A549 (cell line): ENCODE measurements around the gene CHN1. TPM values are rescaled to one million over a fixed set of nuclear protein-coding genes. Genes with fewer than 3 reads are reported as not detected.

Experiments
- ATAC-seq, 2 experiments: fragments of 200-7000 bp in 1 of 2; fragments of >200 bp in 1 of 2; cut with Nextera tagmentation in 1 of 2; cut with Tn5 transposase in 1 of 2; 3 replicates each; pipeline versions ENCODE4 v1.8.0 to v1.9.1; 2018 to 2020; ENCODE audit warnings: mild to moderate bottlenecking in 1 of 2, moderate library complexity in 1 of 2
- CTCF ChIA-PET: fragments of 300-600 bp; sonication (Branson Sonifier 250); formaldehyde crosslinking; extraction: SDS; loops from one replicate; lab custom pipeline; 2021; ENCODE audit warnings: antibody characterized with exemption, inconsistent platforms; lab: Yijun Ruan, JAX
- POLR2A ChIA-PET: fragments of 350-600 bp; formaldehyde crosslinking; extraction: SDS; loops from one replicate; lab custom pipeline; 2021; ENCODE audit warnings: antibody characterized with exemption, inconsistent platforms; lab: Yijun Ruan, JAX
- DNase-seq, 2 experiments: peaks; one replicate each; pipeline versions ENCODE4 v3.0.0 to v3.0.0-alpha.2; 2011 to 2016; ENCODE audit warnings: low read depth in 1 of 2, low spot score in 1 of 2
- FAIRE-seq: peaks from 2 replicates; lab custom pipeline; 2011; peaks lifted over from hg19 to GRCh38; lab: Jason Lieb, UNC
- H3K27ac ChIP-seq, 2 experiments: fragments of >200 bp; sonication (Bioruptor Twin); formaldehyde crosslinking; 3 replicates each; pipeline ENCODE4 v1.5.1; 2016 to 2017
- H3K4me1 ChIP-seq: fragments of >200 bp; sonication (Bioruptor Twin); formaldehyde crosslinking; 3 replicates; pipeline ENCODE4 v1.6.1; 2016
- H3K4me2 ChIP-seq: fragments of >200 bp; sonication (Bioruptor Twin); formaldehyde crosslinking; 3 replicates; pipeline ENCODE4 v1.6.1; 2016
- H3K4me3 ChIP-seq: fragments of >200 bp; sonication (Bioruptor Twin); formaldehyde crosslinking; 3 replicates; pipeline ENCODE4 v1.5.1; 2016
- H3K9me3 ChIP-seq: fragments of >200 bp; sonication (Bioruptor Twin); formaldehyde crosslinking; 3 replicates; pipeline ENCODE4 v1.6.1; 2016
- BHLHE40 ChIP-seq: IDR thresholded peaks from 2 replicates; pipeline ENCODE4 v1.6.1; 2012; ENCODE audit warnings: low read depth, low read length, inconsistent platforms
- CBX2 ChIP-seq: fragments of 200-600 bp; sonication (generic); IDR thresholded peaks from 2 replicates; pipeline ENCODE4 v1.6.1; 2016; ENCODE audit warnings: low read depth, mild to moderate bottlenecking, borderline replicate concordance
- CEBPB ChIP-seq, 2 experiments: fragments of >200 bp in 1 of 2; sonication (Bioruptor Twin) in 1 of 2; formaldehyde crosslinking in 1 of 2; IDR thresholded peaks; 2 replicates each; pipeline ENCODE4 v1.6.1; 2012 to 2016
- CHD2 ChIP-seq: fragments of 150-350 bp; IDR thresholded peaks from 2 replicates; pipeline ENCODE4 v1.6.1; 2014; ENCODE audit warnings: low read length; ENCODE audit not compliant: partially characterized antibody
- EHMT2 ChIP-seq: fragments of 200-600 bp; sonication (generic); IDR thresholded peaks from 2 replicates; pipeline ENCODE4 v1.6.1; 2016; ENCODE audit warnings: antibody characterized with exemption, low read depth, mild to moderate bottlenecking, moderate library complexity
- FOSB ChIP-seq: fragments of 250-450 bp; sonication (Bioruptor Pico); IDR thresholded peaks from 2 replicates; pipeline ENCODE4 v1.5.0; 2020; ENCODE audit warnings: mild to moderate bottlenecking, moderate library complexity
- FOSL2 ChIP-seq, 2 experiments: fragments of 450-650 bp in 1 of 2; fragments of >200 bp in 1 of 2; sonication (Bioruptor Twin) in 1 of 2; formaldehyde crosslinking; IDR thresholded peaks; 2 replicates each; pipeline versions ENCODE4 v1.5.0 to v1.6.1; 2016 to 2020; ENCODE audit warnings: mild to moderate bottlenecking in 1 of 2, moderate library complexity in 1 of 2
- HOXA7 ChIP-seq: fragments of 250-450 bp; sonication (Bioruptor Pico); IDR thresholded peaks from 2 replicates; pipeline ENCODE4 v1.5.0; 2020; ENCODE audit warnings: mild to moderate bottlenecking, moderate library complexity
- HOXB5 ChIP-seq: fragments of 250-450 bp; sonication (Bioruptor Pico); IDR thresholded peaks from 2 replicates; pipeline ENCODE4 v1.5.0; 2020; ENCODE audit warnings: mild to moderate bottlenecking, moderate library complexity
- JUNB ChIP-seq: fragments of >200 bp; sonication (Bioruptor Twin); formaldehyde crosslinking; IDR thresholded peaks from 2 replicates; pipeline ENCODE4 v1.6.1; 2016
- MYC ChIP-seq: IDR thresholded peaks from 2 replicates; pipeline ENCODE4 v1.6.1; 2012; ENCODE audit warnings: mild to moderate bottlenecking, inconsistent platforms, low read length, improper control_type of control experiment, borderline replicate concordance
- NPAS2 ChIP-seq: fragments of 250-450 bp; sonication (Bioruptor Pico); IDR thresholded peaks from 2 replicates; pipeline ENCODE4 v1.8.0; 2022; ENCODE audit warnings: mild to moderate bottlenecking, moderate library complexity, borderline replicate concordance
- PHF8 ChIP-seq: fragments of 200-600 bp; sonication (generic); IDR thresholded peaks from 2 replicates; pipeline ENCODE4 v1.6.1; 2016; ENCODE audit warnings: low read depth, mild to moderate bottlenecking, antibody characterized with exemption, moderate library complexity, borderline replicate concordance
- POLR2AphosphoS2 ChIP-seq: conservative IDR thresholded peaks from 2 replicates; pipeline ENCODE4 v1.6.1; 2012; ENCODE audit warnings: low read length, improper control_type of control experiment, inconsistent platforms
- RCOR1 ChIP-seq: fragments of 150-350 bp; IDR thresholded peaks from 2 replicates; pipeline ENCODE4 v1.6.1; 2014; ENCODE audit warnings: antibody characterized with exemption, low read length, low read depth
- RNF2 ChIP-seq: fragments of 200-600 bp; sonication (generic); IDR thresholded peaks from 2 replicates; pipeline ENCODE4 v1.6.1; 2016; ENCODE audit warnings: low read depth, mild to moderate bottlenecking, antibody characterized with exemption, moderate library complexity, borderline replicate concordance
- ZFP36 ChIP-seq: fragments of 450-650 bp; IDR thresholded peaks from 2 replicates; pipeline ENCODE4 v1.6.1; 2014; ENCODE audit warnings: borderline replicate concordance; ENCODE audit not compliant: partially characterized antibody
- ZNF302 ChIP-seq: fragments of 250-450 bp; sonication (Bioruptor Pico); IDR thresholded peaks from 2 replicates; pipeline ENCODE4 v1.9.0; 2021; ENCODE audit warnings: inconsistent platforms, mild to moderate bottlenecking, moderate library complexity
- ZSCAN20 ChIP-seq: fragments of 250-450 bp; sonication (Bioruptor Pico); IDR thresholded peaks from 2 replicates; pipeline ENCODE4 v1.8.0; 2022; ENCODE audit warnings: mild to moderate bottlenecking, moderate library complexity
- WGBS: methylation state at CpG from one replicate; pipeline ENCODE4 v1.1.6; 2017; ENCODE audit errors: missing lambda C conversion rate; 5-methylcytosine and 5-hydroxymethylcytosine counted together
- polyA plus RNA-seq, 4 experiments: library from polyadenylated mRNA; depleted of rRNA in 3 of 4; stranded (reverse); fragments of >200 nt; fragmentation: RNase III in 1 of 4; extraction: RNeasy Plus Mini Kit Qiagen cat#74134 plus additional on column Dnase treatment in 1 of 4; gene quantifications; 2 replicates in 3 of 4; 3 replicates in 1 of 4; pipeline ENCODE4 v1.2.3, GENCODE V29; 2011 to 2017
- TF ChIP-seq, protein P1 (sequence below): IDR thresholded peaks from 2 replicates; pipeline ENCODE4 v1.6.1; 2012
- TF ChIP-seq, protein P2 (sequence below): fragments of 250-450 bp; sonication (Bioruptor Pico); IDR thresholded peaks from 2 replicates; pipeline ENCODE4 v1.5.0; 2021; ENCODE audit warnings: mild to moderate bottlenecking, moderate library complexity, borderline replicate concordance
- TF ChIP-seq, protein P3 (sequence below): fragments of 150-350 bp; IDR thresholded peaks from 2 replicates; pipeline ENCODE4 v1.6.1; 2014; ENCODE audit warnings: low read depth, mild to moderate bottlenecking, low read length
- TF ChIP-seq, protein P4 (sequence below): IDR thresholded peaks from 2 replicates; pipeline ENCODE4 v1.6.1; 2012
- TF ChIP-seq, protein P5 (sequence below): IDR thresholded peaks from 2 replicates; pipeline ENCODE4 v1.6.1; 2012; ENCODE audit warnings: low read depth, borderline replicate concordance
- TF ChIP-seq, protein P6 (sequence below): fragments of >200 bp; sonication (Bioruptor Twin); formaldehyde crosslinking; IDR thresholded peaks from 2 replicates; pipeline ENCODE4 v1.6.1; 2016

CHN1 gene
- polyA plus RNA-seq, 2 of the 4 experiments (the other 2 are of a cell fraction) = 20.9 to 46.6 TPM

DNA sequence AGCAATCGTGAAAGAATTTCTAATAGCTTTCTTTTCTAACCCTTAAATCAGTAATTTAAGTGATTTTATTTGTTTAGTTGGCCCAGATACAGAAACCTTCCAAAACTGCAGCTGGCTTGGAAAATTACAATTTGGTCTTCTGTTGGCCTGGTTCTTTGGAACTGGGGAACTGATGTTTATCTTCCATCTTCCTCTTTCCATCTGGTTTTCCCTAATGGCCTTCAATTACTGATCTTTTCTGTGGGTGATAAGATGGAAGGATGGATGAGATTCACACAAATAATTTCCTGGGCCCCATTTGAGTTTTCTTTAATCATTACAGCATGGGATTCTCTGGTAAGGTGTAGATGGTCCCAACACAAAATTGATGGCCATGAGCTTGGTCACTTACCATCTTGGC, 134.4 kb downstream of the CHN1 start:
- Histone ChIP-seq H3K27ac (no peak overlapping the region), H3K4me1 (no peaks in the 10 kb centered on the region), H3K9me3 (no peaks in the 10 kb centered on the region), H3K4me2 (no peak overlapping the region), H3K4me3 (no peak overlapping the region)
- ChIA-PET POLR2A (no interaction called here), CTCF (no interaction called here)
- TF ChIP-seq CBX2 = no peak
- TF ChIP-seq, protein P1, sequence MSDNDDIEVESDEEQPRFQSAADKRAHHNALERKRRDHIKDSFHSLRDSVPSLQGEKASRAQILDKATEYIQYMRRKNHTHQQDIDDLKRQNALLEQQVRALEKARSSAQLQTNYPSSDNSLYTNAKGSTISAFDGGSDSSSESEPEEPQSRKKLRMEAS = no peak
- no peak for TF ChIP-seq FOSL2 (IDR thresholded peaks at IDR 0.05)
- no peak for TF ChIP-seq FOSL2 (CRISPR knock-in tag; IDR thresholded peaks at IDR 0.05)
- no peak for TF ChIP-seq PHF8
- no peak for TF ChIP-seq ZSCAN20
- TF ChIP-seq RNF2 = no peak
- no peak for TF ChIP-seq EHMT2
- no peak for TF ChIP-seq ZNF302
- WGBS = 79% methylated on average over 1 of the region's 1 CpG
- DNase-seq (no peak), FAIRE-seq (no peak), ATAC-seq (no peak)

DNA sequence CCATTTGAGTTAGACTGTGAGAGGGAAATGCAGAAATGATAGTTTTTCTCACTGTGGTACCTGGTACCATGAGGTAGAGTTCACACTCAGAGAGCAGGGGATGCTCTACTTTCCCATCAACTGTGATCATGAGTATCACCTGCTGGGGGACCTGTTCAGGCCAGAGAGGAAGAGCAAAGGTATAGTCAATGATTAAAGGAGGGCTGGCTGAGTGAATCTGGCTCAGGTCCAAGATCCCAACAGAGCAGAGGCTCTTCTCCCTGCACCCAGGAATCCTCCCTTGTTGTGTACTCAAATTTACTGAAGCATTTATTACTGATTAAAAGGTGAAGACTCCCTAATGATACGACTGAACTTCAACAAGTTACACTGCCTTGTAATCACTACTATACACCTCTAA, 136.3 kb downstream of the CHN1 start:
- no peak for FAIRE-seq
- DNase-seq = no peak
- Histone ChIP-seq H3K9me3 (no peaks in the 10 kb centered on the region), H3K4me1 (no peaks in the 10 kb centered on the region), H3K4me3 (no peak overlapping the region), H3K27ac (no peak overlapping the region), H3K4me2 (no peak overlapping the region)
- ChIA-PET CTCF (no interaction called here), POLR2A (no interaction called here)
- 72% methylated on average over 1 of the region's 1 CpG for WGBS
- no peak for ATAC-seq
- TF ChIP-seq, protein P2, sequence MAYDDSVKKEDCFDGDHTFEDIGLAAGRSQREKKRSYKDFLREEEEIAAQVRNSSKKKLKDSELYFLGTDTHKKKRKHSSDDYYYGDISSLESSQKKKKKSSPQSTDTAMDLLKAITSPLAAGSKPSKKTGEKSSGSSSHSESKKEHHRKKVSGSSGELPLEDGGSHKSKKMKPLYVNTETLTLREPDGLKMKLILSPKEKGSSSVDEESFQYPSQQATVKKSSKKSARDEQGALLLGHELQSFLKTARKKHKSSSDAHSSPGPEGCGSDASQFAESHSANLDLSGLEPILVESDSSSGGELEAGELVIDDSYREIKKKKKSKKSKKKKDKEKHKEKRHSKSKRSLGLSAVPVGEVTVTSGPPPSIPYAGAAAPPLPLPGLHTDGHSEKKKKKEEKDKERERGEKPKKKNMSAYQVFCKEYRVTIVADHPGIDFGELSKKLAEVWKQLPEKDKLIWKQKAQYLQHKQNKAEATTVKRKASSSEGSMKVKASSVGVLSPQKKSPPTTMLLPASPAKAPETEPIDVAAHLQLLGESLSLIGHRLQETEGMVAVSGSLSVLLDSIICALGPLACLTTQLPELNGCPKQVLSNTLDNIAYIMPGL (CRISPR knock-in tag) = no peak
- TF ChIP-seq, protein P1 = no peak
- TF ChIP-seq NPAS2 (CRISPR knock-in tag) (no peak), MYC (no peak), HOXA7 (CRISPR knock-in tag) (no peak), RCOR1 (no peak), CHD2 (no peak), FOSB (CRISPR knock-in tag) (no peak), POLR2AphosphoS2 (no peak), HOXB5 (CRISPR knock-in tag) (no peak), ZFP36 (no peak), BHLHE40 (no peak), JUNB (no peak), CEBPB (IDR thresholded peaks at IDR 0.05) (no peak), ZNF302 (no peak), ZSCAN20 (no peak)
- TF ChIP-seq, protein P3, sequence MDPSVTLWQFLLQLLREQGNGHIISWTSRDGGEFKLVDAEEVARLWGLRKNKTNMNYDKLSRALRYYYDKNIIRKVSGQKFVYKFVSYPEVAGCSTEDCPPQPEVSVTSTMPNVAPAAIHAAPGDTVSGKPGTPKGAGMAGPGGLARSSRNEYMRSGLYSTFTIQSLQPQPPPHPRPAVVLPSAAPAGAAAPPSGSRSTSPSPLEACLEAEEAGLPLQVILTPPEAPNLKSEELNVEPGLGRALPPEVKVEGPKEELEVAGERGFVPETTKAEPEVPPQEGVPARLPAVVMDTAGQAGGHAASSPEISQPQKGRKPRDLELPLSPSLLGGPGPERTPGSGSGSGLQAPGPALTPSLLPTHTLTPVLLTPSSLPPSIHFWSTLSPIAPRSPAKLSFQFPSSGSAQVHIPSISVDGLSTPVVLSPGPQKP = no peak
- TF ChIP-seq, protein P4, sequence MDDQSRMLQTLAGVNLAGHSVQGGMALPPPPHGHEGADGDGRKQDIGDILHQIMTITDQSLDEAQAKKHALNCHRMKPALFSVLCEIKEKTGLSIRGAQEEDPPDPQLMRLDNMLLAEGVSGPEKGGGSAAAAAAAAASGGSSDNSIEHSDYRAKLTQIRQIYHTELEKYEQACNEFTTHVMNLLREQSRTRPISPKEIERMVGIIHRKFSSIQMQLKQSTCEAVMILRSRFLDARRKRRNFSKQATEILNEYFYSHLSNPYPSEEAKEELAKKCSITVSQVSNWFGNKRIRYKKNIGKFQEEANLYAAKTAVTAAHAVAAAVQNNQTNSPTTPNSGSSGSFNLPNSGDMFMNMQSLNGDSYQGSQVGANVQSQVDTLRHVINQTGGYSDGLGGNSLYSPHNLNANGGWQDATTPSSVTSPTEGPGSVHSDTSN = no peak
- TF ChIP-seq, protein P5, sequence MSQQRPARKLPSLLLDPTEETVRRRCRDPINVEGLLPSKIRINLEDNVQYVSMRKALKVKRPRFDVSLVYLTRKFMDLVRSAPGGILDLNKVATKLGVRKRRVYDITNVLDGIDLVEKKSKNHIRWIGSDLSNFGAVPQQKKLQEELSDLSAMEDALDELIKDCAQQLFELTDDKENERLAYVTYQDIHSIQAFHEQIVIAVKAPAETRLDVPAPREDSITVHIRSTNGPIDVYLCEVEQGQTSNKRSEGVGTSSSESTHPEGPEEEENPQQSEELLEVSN = no peak
- TF ChIP-seq, protein P6, sequence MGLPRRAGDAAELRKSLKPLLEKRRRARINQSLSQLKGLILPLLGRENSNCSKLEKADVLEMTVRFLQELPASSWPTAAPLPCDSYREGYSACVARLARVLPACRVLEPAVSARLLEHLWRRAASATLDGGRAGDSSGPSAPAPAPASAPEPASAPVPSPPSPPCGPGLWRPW = no peak
